Measurements from ENCODE around the gene HPN.
"Not testable (repeated sequence)": the region's sequence is repeated elsewhere in the genome, so short reads cannot be mapped to it uniquely, and the experiment has no call there.

Gene HPN

GRCh38 chr19:35041548-35042055 lies at the start of gene HPN:
Gene HPN (plus strand): TSS chr19:35041721. CDS start chr19:35042507, 786 bp downstream.
- H3K9ac ChIP-seq (ENCODE audit: low read length), result no peak within 1 kb of the TSS

GRCh38 chr19:34992582-34992981 lies 48.9 kb upstream of the HPN start:
- H3K36me3 ChIP-seq (ENCODE audit: insufficient read depth, low read length); H3K4me1 ChIP-seq (ENCODE audit: insufficient read depth, low read length): not testable (repeated sequence)

More at GRCh38 chr19:35041548-35042055, at the start of gene HPN:
- Histone ChIP-seq H3K4me3 (ENCODE audit: low read depth in 1 of 2, low read length in 2 of 2) (no peak within 1 kb of the TSS), H3K36me3 (ENCODE audit: insufficient read depth, low read length) (no peaks in the 10 kb centered on the region), H3K27ac (ENCODE audit: low read depth, low read length) (no peak within 1 kb of the TSS), H3K4me1 (ENCODE audit: insufficient read depth, low read length) (peaks cover 14% of the 10 kb centered on the region), H3K27me3 (ENCODE audit: control insufficient read depth in 1 of 2, insufficient read depth in 2 of 2, low read length in 2 of 2) (peaks cover 0 to 28% of the 10 kb centered on the region in 2 donors), H3K9me3 (ENCODE audit: low read length) (no peaks in the 10 kb centered on the region)

GRCh38 chr19:34994286-34994642 lies 47.3 kb upstream of the HPN start:
- H3K27ac ChIP-seq (ENCODE audit: low read depth, low read length), result no peak overlapping the region
- H3K9ac ChIP-seq (ENCODE audit: low read length), result no peak overlapping the region
- H3K27me3 ChIP-seq (ENCODE audit: control insufficient read depth in 1 of 2, insufficient read depth in 2 of 2, low read length in 2 of 2), result no peaks in the 10 kb centered on the region
- peaks cover 10% of the 10 kb centered on the region for H3K4me1 ChIP-seq (ENCODE audit: insufficient read depth, low read length)
- H3K36me3 ChIP-seq (ENCODE audit: insufficient read depth, low read length), result no peaks in the 10 kb centered on the region
- H3K4me3 ChIP-seq (ENCODE audit: low read depth in 1 of 2, low read length in 2 of 2), result no peak overlapping the region
- no peaks in the 10 kb centered on the region for H3K9me3 ChIP-seq (ENCODE audit: low read length)

More at GRCh38 chr19:34992582-34992981, 48.9 kb upstream of the HPN start:
- not testable (repeated sequence) for H3K9ac ChIP-seq (ENCODE audit: low read length); H3K4me3 ChIP-seq (ENCODE audit: low read depth in 1 of 2, low read length in 2 of 2); H3K9me3 ChIP-seq (ENCODE audit: low read length); H3K27ac ChIP-seq (ENCODE audit: low read depth, low read length); H3K27me3 ChIP-seq (ENCODE audit: control insufficient read depth in 1 of 2, insufficient read depth in 2 of 2, low read length in 2 of 2)

GRCh38 chr19:34994643-34995541 lies 46.6 kb upstream of the HPN start:
- Histone ChIP-seq H3K4me1 (ENCODE audit: insufficient read depth, low read length) (peaks cover 14% of the 10 kb centered on the region), H3K27ac (ENCODE audit: low read depth, low read length) (no peak overlapping the region), H3K9ac (ENCODE audit: low read length) (no peak overlapping the region), H3K36me3 (ENCODE audit: insufficient read depth, low read length) (no peaks in the 10 kb centered on the region), H3K27me3 (ENCODE audit: control insufficient read depth in 1 of 2, insufficient read depth in 2 of 2, low read length in 2 of 2) (no peaks in the 10 kb centered on the region), H3K9me3 (ENCODE audit: low read length) (no peaks in the 10 kb centered on the region), H3K4me3 (ENCODE audit: low read depth in 1 of 2, low read length in 2 of 2) (no peak overlapping the region)

GRCh38 chr19:34995551-34995950 lies 46.0 kb upstream of the HPN start:
- peaks cover 14% of the 10 kb centered on the region for H3K4me1 ChIP-seq (ENCODE audit: insufficient read depth, low read length)
- H3K4me3 ChIP-seq (ENCODE audit: low read depth in 1 of 2, low read length in 2 of 2), result no peak overlapping the region
- no peak overlapping the region for H3K9ac ChIP-seq (ENCODE audit: low read length)
- H3K27me3 ChIP-seq (ENCODE audit: control insufficient read depth in 1 of 2, insufficient read depth in 2 of 2, low read length in 2 of 2), result no peaks in the 10 kb centered on the region
- H3K9me3 ChIP-seq (ENCODE audit: low read length), result no peaks in the 10 kb centered on the region
- H3K27ac ChIP-seq (ENCODE audit: low read depth, low read length), result no peak overlapping the region
- H3K36me3 ChIP-seq (ENCODE audit: insufficient read depth, low read length), result no peaks in the 10 kb centered on the region

- H3K27ac ChIP-seq (ENCODE audit: low read depth, low read length), result no peak overlapping the region
- H3K4me1 ChIP-seq (ENCODE audit: insufficient read depth, low read length), result peaks cover 25% of the 10 kb centered on the region
- H3K9ac ChIP-seq (ENCODE audit: low read length), result no peak overlapping the region
Measured at GRCh38 chr19:34997071-34997617, 44.4 kb upstream of the HPN start.

GRCh38 chr19:34998224-34998623 lies 43.3 kb upstream of the HPN start:
- H3K4me3 ChIP-seq (ENCODE audit: low read depth in 1 of 2, low read length in 2 of 2); H3K36me3 ChIP-seq (ENCODE audit: insufficient read depth, low read length); H3K9ac ChIP-seq (ENCODE audit: low read length); H3K27me3 ChIP-seq (ENCODE audit: control insufficient read depth in 1 of 2, insufficient read depth in 2 of 2, low read length in 2 of 2); H3K27ac ChIP-seq (ENCODE audit: low read depth, low read length); H3K9me3 ChIP-seq (ENCODE audit: low read length): not testable (repeated sequence)
- peaks cover 33% of the 10 kb centered on the region for H3K4me1 ChIP-seq (ENCODE audit: insufficient read depth, low read length)

More at GRCh38 chr19:34997071-34997617, 44.4 kb upstream of the HPN start:
- H3K4me3 ChIP-seq (ENCODE audit: low read depth in 1 of 2, low read length in 2 of 2), result no peak overlapping the region
- no peaks in the 10 kb centered on the region for H3K9me3 ChIP-seq (ENCODE audit: low read length)
- no peaks in the 10 kb centered on the region for H3K36me3 ChIP-seq (ENCODE audit: insufficient read depth, low read length)
- no peaks in the 10 kb centered on the region for H3K27me3 ChIP-seq (ENCODE audit: control insufficient read depth in 1 of 2, insufficient read depth in 2 of 2, low read length in 2 of 2)

GRCh38 chr19:34998777-34999497 lies 42.6 kb upstream of the HPN start:
- Histone ChIP-seq H3K27ac (ENCODE audit: low read depth, low read length) (peak overlapping the region; percentile 86), H3K4me1 (ENCODE audit: insufficient read depth, low read length) (peaks cover 39% of the 10 kb centered on the region), H3K27me3 (ENCODE audit: control insufficient read depth in 1 of 2, insufficient read depth in 2 of 2, low read length in 2 of 2) (no peaks in the 10 kb centered on the region), H3K9me3 (ENCODE audit: low read length) (no peaks in the 10 kb centered on the region), H3K4me3 (ENCODE audit: low read depth in 1 of 2, low read length in 2 of 2) (peak overlapping the region; percentile 43 to 88), H3K9ac (ENCODE audit: low read length) (peak overlapping the region; percentile 89), H3K36me3 (ENCODE audit: insufficient read depth, low read length) (no peaks in the 10 kb centered on the region)

GRCh38 chr19:34999498-35000337 lies 41.8 kb upstream of the HPN start, which contains the start of gene GRAMD1A:
Gene GRAMD1A (plus strand): TSS chr19:35000323. CDS start chr19:35000479, 156 bp downstream.
- peak within 1 kb of the TSS; percentile 55 to 88 for H3K4me3 ChIP-seq (ENCODE audit: low read depth in 1 of 2, low read length in 2 of 2)
- H3K27me3 ChIP-seq (ENCODE audit: control insufficient read depth in 1 of 2, insufficient read depth in 2 of 2, low read length in 2 of 2), result no peaks in the 10 kb centered on the region
- peak within 1 kb of the TSS; percentile 90 for H3K27ac ChIP-seq (ENCODE audit: low read depth, low read length)
- H3K9ac ChIP-seq (ENCODE audit: low read length), result peak within 1 kb of the TSS; percentile 89
- no peaks in the 10 kb centered on the region for H3K36me3 ChIP-seq (ENCODE audit: insufficient read depth, low read length)
- no peaks in the 10 kb centered on the region for H3K9me3 ChIP-seq (ENCODE audit: low read length)
- H3K4me1 ChIP-seq (ENCODE audit: insufficient read depth, low read length), result peaks cover 39% of the 10 kb centered on the region

- Histone ChIP-seq H3K9me3 (ENCODE audit: low read length) (no peaks in the 10 kb centered on the region), H3K27ac (ENCODE audit: low read depth, low read length) (peak overlapping the region; percentile 90), H3K4me1 (ENCODE audit: insufficient read depth, low read length) (peaks cover 39% of the 10 kb centered on the region), H3K4me3 (ENCODE audit: low read depth in 1 of 2, low read length in 2 of 2) (peak overlapping the region; percentile 55 to 88), H3K9ac (ENCODE audit: low read length) (no peak overlapping the region), H3K27me3 (ENCODE audit: control insufficient read depth in 1 of 2, insufficient read depth in 2 of 2, low read length in 2 of 2) (no peaks in the 10 kb centered on the region), H3K36me3 (ENCODE audit: insufficient read depth, low read length) (no peaks in the 10 kb centered on the region)
Measured at GRCh38 chr19:35000338-35000646, 41.2 kb upstream of the HPN start.
